ENCODE measurements around the gene RASA4B. TPM values are rescaled to one million over a fixed set of nuclear protein-coding genes. Genes with fewer than 3 reads are reported as not detected.

RASA4B gene
- total RNA-seq, 1 donor: 4.6 TPM

- no peak for TF ChIP-seq CTCF (IDR thresholded peaks at IDR 0.05; ENCODE audit: insufficient read depth, low read length)
- peak within 1 kb of the TSS; percentile 100 for H3K4me3 ChIP-seq (ENCODE audit: low read depth, low read length)
- peak; percentile 87 for DNase-seq (ENCODE audit: low read depth)
Measured at GRCh38 chr7:102464577-102465280, 52.8 kb downstream of the RASA4B start, which contains the start of the genes ALKBH4 and LRWD1. ALKBH4 (minus strand) TSS chr7:102464863; CDS start chr7:102464836, 27 bp downstream. LRWD1 (plus strand) TSS chr7:102464984; CDS start chr7:102465081, 97 bp downstream.

- DNase-seq (ENCODE audit: low read depth): peak; percentile 16
- H3K4me3 ChIP-seq (ENCODE audit: low read depth, low read length): peak overlapping the region; percentile 100
- TF ChIP-seq CTCF (IDR thresholded peaks at IDR 0.05; ENCODE audit: insufficient read depth, low read length): no peak
Measured at GRCh38 chr7:102463841-102464576, 53.6 kb downstream of the RASA4B start.

- no peak overlapping the region for H3K4me3 ChIP-seq (ENCODE audit: low read depth, low read length)
- TF ChIP-seq CTCF (IDR thresholded peaks at IDR 0.05; ENCODE audit: insufficient read depth, low read length): no peak
- DNase-seq (ENCODE audit: low read depth): no peak
Measured at GRCh38 chr7:102460467-102460866, 57.1 kb downstream of the RASA4B start.

GRCh38 chr7:102459221-102459844, 58.2 kb downstream of the RASA4B start:
- no peak for DNase-seq (ENCODE audit: low read depth)
- no peak overlapping the region for H3K4me3 ChIP-seq (ENCODE audit: low read depth, low read length)
- no peak for TF ChIP-seq CTCF (IDR thresholded peaks at IDR 0.05; ENCODE audit: insufficient read depth, low read length)

GRCh38 chr7:102457352-102457924, 60.1 kb downstream of the RASA4B start:
- DNase-seq (ENCODE audit: low read depth): no peak
- no peak for TF ChIP-seq CTCF (IDR thresholded peaks at IDR 0.05; ENCODE audit: insufficient read depth, low read length)
- no peak overlapping the region for H3K4me3 ChIP-seq (ENCODE audit: low read depth, low read length)

GRCh38 chr7:102456327-102456726, 61.2 kb downstream of the RASA4B start:
- no peak for DNase-seq (ENCODE audit: low read depth)
- no peak overlapping the region for H3K4me3 ChIP-seq (ENCODE audit: low read depth, low read length)
- TF ChIP-seq CTCF (IDR thresholded peaks at IDR 0.05; ENCODE audit: insufficient read depth, low read length): no peak
